HG03196 (cell line): ENCODE measurements around the gene TIMM13.

Source experiments
- ATAC-seq: cut with Tn5 transposase; IDR thresholded peaks from one replicate; pipeline ENCODE4 v1.9.1; 2021; ENCODE audit not compliant: unreplicated experiment

The TIMM13 gene

DNA sequence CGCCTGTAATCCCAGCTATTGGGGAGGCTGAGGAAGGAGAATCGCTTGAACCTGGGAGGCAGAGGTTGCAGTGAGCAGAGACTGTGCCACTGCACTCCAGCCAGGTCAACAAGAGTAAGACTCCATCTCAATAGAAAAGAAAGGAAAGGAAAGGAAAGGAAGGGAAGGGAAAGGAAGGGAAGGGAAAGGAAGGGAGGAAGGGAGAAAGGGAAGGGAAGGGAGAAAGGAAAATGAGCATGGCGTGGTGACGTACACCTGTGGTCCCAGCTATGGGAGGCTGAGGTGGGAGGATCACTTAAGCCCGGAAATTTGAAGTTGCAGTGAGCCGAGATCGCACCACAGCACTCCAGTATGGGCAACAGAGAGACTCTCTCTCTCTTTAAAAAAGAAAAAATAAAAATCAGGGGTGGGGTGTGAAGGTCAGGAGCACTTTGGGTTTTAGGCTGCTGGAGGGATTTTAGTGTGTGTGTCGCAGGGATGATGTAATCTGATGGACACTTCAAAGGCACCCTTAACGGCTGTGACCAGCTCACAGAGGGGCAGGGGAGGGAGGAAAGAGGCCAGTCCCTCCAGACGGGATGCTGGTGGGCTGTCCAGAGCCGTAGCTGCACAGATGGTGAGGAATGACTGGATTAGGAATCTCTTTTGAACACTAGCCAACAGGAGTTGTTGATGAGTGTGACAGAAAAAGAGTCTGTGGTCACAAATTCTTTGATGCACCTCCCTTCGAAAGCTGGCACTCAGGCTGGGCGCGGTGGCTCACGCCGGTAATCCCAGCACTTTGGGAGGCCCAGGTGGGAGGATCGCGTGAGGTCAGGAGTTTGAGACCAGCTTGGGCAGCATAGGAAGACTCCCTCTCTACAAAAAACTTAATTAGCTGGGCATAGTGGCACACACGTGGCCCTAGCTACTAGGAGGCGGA lies 39.8 kb downstream of the TIMM13 start:
- ATAC-seq, result no peak

DNA sequence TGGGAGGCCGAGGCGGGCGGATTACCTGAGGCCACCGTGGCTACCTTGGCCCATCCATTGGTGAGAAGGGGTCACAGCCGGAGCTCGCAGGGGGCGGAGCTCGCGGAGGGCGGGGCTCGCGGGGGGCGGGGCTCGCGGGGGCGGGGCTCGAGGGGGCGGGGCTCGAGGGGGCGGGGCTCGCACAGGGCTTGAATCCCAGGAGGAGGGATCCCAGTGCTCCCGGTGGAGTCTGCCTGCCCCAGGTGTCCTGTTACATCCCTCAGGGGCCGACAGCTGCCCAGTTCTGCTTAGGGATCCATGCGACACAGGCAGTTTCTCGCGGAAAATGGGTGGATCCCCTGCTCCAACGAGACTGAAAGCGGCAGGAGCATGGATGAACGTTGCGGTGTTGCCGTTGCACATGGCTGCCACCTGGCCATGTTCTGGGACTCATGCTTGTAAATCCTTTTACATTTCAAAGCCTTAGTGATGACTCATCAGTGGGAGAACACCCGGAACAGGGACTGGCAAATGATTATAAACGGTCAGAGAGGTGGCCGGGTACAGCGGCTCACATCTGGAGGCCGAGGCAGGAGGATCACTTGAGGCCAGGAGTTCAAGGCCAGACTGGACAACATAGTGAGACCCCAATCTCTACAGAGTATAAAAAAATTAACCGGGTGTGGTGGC lies 42.2 kb downstream of the TIMM13 start:
- ATAC-seq, result no peak

- ATAC-seq, result no peak
These were observed 44.7 kb downstream of the TIMM13 start for GRCh38 chr19:2382530-2383222.

DNA sequence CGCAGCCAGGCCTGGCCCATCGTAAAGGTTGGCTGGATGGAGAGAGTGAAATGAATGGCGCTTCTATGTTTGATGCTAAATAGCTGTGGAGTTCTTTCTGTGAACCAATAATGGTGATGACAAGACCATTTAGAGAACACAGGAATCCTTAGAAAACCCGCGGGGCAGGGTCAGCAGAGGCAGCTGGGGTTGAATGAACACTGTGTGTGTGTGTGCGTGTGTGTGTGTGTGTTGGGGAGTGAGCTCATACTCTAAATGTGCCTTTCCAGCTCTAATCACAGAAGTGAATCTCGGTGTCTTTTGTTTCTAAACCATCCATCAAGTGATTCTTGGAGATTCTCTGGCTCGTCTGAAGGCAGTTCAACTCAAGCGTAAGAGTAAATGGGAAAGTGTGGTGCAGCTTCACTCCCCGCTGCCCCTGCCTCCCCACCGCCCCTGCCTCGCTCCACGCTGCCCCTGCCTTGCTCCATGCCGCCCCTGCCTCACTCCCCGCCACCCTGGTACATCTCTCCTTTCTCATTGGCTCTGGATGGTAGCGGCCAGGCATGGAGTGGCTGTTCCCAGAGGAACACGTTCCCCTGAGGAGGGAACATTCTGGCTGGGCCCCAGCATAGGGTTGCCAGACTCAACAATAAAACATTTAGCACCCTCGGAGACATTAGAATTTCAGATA lies 46.1 kb downstream of the TIMM13 start:
- no peak for ATAC-seq

GRCh38 chr19:2380567-2380966 lies 46.8 kb downstream of the TIMM13 start:
- no peak for ATAC-seq

DNA sequence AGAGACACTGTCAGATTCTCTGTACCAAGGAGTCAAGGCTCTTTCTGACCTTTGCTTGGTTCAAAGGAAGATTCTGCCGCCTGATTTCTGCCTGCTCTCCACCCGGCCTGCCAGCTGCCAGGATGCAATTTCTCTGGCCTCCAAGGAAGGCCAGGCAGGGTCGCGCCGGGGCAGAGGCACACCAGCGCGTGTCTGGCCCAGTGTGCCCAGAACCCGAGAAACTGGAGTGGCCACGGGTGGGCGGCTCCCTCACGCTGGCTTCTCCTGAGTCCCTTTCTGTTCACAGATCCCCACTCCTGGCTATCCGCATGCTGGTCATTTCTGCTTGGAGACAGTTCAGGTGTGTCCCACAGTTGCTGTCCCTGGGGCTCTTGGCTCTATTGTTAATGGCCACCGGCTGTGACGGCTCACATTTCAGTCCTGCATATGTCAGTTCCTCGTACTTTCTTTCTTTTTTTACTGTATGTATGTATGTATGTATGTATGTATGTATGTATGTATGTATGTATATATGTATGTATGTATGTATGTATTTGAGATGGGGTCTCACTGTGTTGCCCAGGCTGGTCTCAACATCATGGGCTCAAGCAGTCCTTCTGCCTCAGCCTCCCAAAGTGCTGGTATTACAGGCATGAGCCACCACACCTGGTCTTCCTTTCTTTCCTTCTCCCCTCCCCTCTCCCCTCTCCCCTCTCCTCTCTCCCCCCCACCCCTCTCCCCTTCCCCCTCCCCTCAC lies 50.4 kb downstream of the TIMM13 start:
- no peak for ATAC-seq
